ENCODE results near the gene FRS3. TPM values are rescaled to one million over a fixed set of nuclear protein-coding genes. Genes with fewer than 3 reads are reported as not detected.

FRS3 gene
- total RNA-seq, 1 donor from 2014 or later = 7.5 TPM

- no peak for DNase-seq (ENCODE audit: low spot score)
These were observed 11.6 kb upstream of the FRS3 start for GRCh38 chr6:41791305-41791704.

- DNase-seq (ENCODE audit: low spot score) = no peak
These were observed 10.3 kb upstream of the FRS3 start for GRCh38 chr6:41790045-41790444.

- no peak for DNase-seq (ENCODE audit: low spot score)
These were observed 9.7 kb upstream of the FRS3 start for GRCh38 chr6:41789390-41789724.

- DNase-seq (ENCODE audit: low spot score) = peak; percentile 97
These were observed 7.7 kb upstream of the FRS3 start, which contains the start of gene TOMM6 for GRCh38 chr6:41787219-41787917. TSS of gene TOMM6 (plus strand) at chr6:41787694. CDS start at chr6:41787698, 4 bp downstream.

DNA sequence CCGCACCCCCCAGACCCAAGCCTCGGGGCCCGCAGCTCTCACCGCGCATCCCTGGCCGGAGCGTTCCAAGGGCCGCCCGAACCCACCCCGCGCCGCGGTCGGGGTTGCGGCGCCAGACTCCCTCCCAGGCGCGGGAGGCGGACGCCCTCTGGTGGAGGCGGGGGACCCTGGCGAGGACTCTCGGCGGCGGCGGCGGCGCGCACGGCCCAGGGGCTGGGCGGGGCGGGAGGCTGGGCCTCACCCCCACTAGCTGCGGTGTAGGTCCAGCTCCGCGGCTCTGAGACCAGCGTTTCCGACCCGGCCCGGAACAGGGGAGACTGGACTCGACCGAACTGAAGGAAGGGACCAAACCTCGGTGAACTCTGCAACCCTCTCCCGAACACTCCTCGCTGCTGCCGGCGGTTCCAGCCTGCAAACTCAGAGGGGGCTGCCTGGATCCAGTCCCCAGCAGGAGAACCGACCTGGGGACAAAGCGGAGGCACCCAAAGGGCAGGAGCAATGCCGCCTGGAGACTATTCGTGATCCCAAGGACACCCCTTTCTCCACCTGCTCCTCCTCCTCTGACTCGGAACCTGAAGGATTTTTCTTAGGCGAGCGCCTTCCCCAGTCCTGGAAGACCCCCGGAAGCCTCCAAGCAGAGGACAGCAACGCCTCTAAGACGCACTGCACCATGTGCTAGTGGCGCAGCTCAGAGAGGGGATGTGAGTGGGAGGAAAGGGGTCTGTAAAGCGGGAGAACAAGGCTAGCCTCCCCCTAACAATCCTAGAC lies 6.9 kb upstream of the FRS3 start:
- DNase-seq (ENCODE audit: low spot score) = peak; percentile 93

DNA sequence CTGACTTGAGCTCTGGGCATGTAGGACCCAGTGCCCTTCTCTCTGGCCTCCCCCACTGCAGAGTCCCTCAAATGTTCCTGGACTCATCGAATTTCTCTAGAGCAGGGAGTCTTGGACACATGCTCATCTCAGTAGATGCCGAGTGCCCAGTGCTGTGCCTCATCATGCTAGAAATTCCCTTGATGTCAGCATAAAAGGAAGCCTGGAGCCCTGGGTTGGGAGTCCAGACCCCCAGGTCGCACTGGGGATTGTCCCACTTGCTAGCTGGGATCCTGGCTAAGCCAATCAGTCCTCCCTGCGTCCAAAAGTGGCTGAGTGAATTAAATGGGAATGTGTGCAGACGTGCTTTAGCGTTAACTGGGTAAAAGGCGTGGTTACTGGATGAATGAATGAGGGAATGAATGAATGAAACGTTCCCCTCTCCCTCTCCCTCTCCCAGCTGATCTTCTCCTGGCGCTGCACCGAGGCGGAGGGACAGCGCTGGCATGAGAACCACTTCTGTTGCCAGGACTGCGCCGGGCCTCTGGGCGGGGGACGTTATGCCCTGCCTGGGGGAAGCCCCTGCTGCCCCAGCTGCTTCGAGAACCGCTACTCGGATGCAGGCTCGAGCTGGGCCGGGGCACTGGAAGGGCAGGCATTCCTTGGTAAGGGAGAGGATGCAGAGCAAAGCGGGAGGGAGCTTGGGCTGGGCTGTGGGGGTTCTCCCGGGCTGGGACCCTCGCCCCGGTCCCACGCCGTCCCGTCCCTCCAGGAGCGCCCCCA lies 6.2 kb upstream of the FRS3 start:
- DNase-seq (ENCODE audit: low spot score) = no peak

GRCh38 chr6:41785254-41785653 lies 5.6 kb upstream of the FRS3 start:
- no peak for DNase-seq (ENCODE audit: low spot score)

DNA sequence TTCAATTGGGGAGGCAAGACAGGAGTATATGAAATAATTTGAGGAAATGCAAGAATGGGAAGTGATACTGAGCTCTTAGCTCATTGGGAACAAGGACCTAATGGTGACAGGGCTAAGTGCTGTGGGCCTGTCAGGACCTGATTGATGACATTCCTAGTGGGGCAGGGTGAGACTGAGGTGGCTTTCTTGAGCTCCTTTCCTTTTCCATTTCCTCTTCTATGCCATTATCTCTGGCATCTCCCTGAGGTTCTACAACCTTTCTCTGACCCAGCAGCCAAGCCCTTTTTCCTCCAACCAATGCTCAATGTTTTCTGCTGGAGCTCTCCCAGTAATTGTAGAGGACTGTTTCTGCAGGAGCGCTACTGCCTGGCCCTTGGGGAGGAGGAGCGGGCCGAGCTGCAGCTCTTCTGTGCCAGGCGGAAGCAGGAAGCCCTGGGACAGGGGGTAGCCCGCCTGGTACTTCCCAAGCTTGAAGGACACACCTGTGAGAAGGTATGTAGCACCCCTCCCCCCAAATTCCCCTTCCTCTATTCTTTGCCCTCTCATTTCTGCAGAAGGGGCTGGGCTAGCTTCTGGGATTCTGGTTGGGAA lies 5.0 kb upstream of the FRS3 start:
- DNase-seq (ENCODE audit: low spot score) = peak; percentile 73

DNA sequence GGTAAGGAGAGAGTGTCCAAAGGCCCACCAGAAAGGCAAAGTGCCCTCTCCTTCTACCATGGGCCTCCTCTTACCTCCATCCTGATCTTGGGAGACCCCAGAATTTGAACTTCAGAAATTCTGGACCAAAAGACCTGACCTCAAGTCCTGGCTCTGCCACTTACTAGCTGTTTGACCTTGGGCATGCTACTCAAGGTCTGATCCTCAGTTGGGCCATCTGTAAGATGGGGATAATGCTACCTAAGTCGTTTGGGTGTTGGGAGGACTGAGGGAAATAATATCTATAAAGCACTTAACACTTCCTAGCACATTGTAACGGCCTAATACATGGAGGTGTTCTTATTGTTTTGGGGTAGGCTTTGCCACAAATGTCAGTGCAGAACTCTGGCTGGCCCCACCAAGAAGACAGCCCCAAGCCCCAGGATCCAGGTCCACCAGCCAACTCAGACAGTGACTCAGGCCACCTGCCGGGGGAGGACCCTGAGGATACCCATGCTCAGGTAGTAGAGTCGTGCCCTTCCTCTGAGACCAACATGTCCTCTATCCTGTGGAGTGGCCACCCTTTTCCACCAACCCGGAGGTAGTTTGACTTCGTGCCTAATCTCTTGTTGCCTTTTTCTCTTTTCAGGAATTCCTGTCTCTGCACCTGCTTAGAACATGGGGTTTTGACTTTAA lies 3.5 kb upstream of the FRS3 start:
- no peak for DNase-seq (ENCODE audit: low spot score)

DNA sequence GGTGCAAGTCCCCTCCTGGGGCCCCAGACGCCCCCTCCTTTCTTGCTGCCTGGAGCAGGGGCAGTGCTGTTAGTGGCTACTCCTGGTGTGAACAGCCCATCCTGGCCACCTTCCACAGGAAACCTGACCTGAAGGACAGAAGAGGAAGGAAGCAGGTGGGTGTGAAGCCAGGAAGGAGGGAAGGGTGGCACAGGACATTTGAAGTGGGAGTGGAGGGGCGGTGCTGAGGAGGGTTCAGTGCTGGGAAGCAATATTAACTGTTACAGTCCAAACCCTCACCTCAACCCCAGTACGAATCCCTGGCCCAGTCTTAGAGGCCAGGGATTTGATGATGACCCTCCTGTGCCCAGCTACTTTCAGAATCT lies 1.6 kb upstream of the FRS3 start:
- DNase-seq (ENCODE audit: low spot score) = no peak

DNA sequence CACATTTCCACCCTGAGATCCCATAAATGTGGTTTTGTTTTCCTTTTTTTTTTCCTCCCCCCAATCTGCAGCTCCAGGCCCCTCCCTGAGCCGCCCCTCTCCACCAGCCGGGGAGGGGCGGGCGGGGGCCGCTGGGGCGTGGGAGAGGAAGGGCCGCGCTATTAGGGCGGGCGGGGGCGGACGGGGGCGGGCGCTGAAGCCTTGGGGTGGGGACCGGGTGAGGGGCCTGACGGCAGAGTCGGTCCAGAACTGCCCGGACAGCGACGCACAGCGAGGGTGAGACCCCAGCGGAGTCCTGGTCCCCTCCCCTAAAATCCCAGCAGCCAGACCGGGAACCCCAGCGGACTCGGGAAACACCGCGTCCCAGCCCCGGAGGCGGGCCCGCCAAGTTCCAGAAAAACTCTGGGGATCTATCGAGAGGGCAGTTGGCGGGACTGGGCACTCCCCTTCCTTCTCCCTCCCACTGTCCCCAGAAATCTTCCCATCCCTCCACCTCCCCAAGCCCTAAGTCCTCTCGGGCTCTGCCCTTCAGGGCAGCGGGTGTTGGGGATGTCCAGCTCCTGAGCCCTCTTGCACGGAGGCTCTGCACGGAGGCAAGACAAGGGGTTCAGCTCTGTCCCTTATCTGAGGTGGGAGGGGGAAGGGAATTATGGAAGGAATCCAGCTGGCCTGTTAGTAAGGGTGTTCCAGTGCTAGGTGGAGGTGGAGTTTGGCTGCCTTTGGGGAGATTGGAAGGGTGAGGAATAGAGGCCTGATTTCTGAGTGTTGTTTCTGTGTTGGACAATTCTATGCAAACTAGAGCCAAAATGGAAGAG lies 1.1 kb upstream of the FRS3 start, which contains the start of gene PRICKLE4:
Gene PRICKLE4, plus strand, starts transcription at position 232 of the 815 bp plus-strand sequence. CDS start 2,692 bp downstream, outside the sequence.
- no peak for DNase-seq (ENCODE audit: low spot score)

- DNase-seq (ENCODE audit: low spot score) = no peak
These were observed 364 bp downstream of the FRS3 start for GRCh38 chr6:41779336-41779735.

DNA sequence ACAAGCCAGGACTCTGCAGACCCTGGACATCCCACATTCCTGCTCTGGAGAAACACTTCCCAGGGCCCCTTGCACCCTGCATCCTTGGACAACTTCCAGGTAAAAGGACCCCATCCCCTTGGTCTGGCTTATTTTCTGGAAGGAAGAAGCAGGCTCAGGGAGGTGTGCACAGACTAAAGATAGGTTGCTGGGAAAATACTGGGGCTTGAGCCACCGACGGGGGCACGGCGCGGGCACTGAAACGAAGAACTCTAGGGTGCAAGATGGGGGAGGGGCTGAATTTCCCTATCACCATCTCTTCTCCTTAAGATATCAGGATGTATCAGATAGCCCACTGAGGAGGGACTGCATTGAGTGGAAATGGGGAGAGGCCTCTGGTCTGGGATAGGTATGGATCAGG lies 805 bp downstream of the FRS3 start:
- no peak for DNase-seq (ENCODE audit: low spot score)

DNA sequence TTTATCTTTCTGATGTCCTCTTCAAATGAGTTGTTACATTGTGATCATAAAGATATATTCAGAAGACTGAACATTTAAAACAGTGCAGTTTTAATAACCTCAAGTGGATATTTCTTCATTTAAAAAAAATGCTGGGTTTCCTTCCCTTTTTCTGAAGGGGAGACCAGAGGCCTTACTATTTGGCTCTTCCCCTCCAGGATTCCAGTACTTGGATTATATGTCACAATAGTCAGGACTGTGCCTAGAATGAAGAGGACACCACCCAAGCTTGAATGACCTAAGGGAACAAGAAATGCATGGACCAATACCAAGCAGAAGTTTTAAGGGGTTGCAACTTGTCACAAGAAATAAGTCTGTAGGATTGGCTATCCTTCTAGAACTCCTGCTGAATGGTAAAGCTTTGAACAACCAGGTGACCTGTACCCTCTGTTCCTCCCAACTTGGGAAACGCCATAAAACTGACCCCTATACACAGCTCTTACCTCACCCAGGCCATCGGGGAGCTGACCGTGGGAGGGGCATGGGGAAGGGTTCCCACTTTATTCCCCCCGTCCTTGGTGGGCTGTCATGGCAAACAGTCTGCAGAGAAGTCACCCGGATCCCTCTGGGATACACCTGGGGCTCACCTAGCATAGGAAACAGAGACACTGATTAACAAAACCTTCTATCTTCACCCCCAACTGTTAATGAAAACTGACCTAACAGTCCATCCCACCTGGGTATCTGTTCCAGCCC lies 2.0 kb downstream of the FRS3 start:
- no peak for DNase-seq (ENCODE audit: low spot score)

- no peak for DNase-seq (ENCODE audit: low spot score)
These were observed 4.3 kb downstream of the FRS3 start for GRCh38 chr6:41775293-41775882.

DNA sequence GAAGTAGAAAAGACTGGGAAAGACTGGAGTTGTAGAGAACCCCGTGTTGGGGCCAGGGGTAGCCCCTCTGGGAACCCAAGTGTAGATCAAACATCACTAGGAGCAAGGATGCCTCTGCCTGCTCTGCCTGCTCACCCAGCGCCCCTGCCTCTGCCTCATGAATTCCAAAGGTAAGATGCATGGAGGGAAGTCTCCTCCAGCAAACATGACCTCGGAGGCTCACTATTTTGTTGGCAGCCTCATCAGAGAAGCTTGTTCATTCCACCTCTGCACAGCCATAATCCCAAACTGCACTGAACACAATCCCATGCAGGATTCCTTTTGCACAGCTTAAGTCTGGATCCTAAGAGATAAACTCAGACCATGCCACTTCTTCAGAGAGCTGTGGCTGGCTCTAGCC lies 4.9 kb downstream of the FRS3 start:
- no peak for DNase-seq (ENCODE audit: low spot score)

GRCh38 chr6:41771058-41771983 lies 8.4 kb downstream of the FRS3 start:
- DNase-seq (ENCODE audit: low spot score) = no peak

DNA sequence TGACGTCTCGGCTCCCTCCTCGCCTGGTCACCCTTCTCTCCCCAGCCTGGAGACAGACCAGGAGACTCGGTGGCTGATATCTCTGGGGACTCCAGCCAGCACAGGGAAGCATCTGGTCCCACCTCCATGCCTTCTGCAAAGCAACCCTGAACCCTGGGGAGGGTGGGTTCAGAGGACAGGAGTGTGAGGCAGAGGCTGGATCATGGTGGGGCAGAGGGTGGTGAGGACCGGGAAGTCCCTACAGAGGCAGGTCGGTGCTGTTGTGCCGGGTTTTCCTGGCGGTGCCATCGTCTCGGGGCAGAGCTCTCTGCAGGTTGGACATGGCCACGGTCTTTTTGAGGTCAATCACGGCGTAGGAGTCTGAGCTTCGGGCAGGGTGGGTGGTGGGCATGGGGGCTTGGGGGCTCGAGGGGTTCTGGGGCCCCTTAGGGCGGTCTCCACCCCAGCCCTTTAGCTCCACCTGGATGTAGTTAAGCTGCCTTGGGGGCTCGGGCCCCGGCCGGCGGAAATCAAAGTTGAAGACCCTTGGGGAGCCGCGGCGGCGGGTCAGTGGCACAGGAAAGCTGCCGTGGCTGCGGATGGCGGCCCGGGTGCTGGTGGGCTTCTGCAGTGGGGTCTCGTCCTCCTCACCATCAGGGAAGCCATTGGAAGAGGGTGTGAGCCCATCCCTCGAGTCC lies 9.2 kb downstream of the FRS3 start:
- DNase-seq (ENCODE audit: low spot score) = no peak

Data from ureter (tissue), 1 donor.